Esophagus muscularis mucosa (tissue), 4 donors: ENCODE data around the gene SLCO4A1. TPM values are rescaled to one million over a fixed set of nuclear protein-coding genes. Genes with fewer than 3 reads are reported as not detected.

Experiments used
- DNase-seq: peaks from one replicate; pipeline ENCODE4 v3.0.0-alpha.2; 2017; ENCODE audit errors: extremely low spot score
- H3K27ac ChIP-seq, 4 donors: fragments of 200-600 bp; sonication (generic); replicated peaks in 1 of 4; 1 replicate in 3 of 4; 2 replicates in 1 of 4; pipeline ENCODE4 v1.5.1; 2016 to 2019; ENCODE audit warnings: mild to moderate bottlenecking in 1 of 4
- H3K27me3 ChIP-seq, 4 donors: fragments of 200-600 bp; sonication (generic); one replicate each; pipeline versions ENCODE4 v1.5.1 to v1.6.0; 2016 to 2019
- H3K36me3 ChIP-seq, 4 donors: fragments of 200-600 bp; sonication (generic); one replicate each; pipeline ENCODE4 v1.5.1; 2016 to 2019
- H3K4me1 ChIP-seq, 4 donors: fragments of 200-600 bp; sonication (generic); one replicate each; pipeline ENCODE4 v1.5.1; 2016 to 2019
- H3K4me3 ChIP-seq, 4 donors: fragments of 200-600 bp; sonication (generic); 1 replicate in 2 of 4; 2 replicates in 2 of 4; pipeline ENCODE4 v1.5.1; 2016 to 2019; ENCODE audit warnings: mild to moderate bottlenecking in 4 of 4, moderate library complexity in 1 of 4
- H3K9me3 ChIP-seq, 4 donors: fragments of 200-600 bp; sonication (generic); 1 replicate in 3 of 4; 2 replicates in 1 of 4; pipeline ENCODE4 v1.5.1; 2016 to 2019
- EP300 ChIP-seq: sonication (generic); formaldehyde crosslinking; IDR thresholded peaks from one replicate; pipeline ENCODE4 v1.6.1; 2017; ENCODE audit warnings: antibody characterized with exemption
- POLR2A ChIP-seq: fragments of 450-650 bp; IDR thresholded peaks from one replicate; pipeline ENCODE4 v1.6.1; 2017; ENCODE audit warnings: antibody characterized with exemption, moderate library complexity, mild to moderate bottlenecking, low read depth
- POLR2AphosphoS5 ChIP-seq, 2 donors: sonication (generic); formaldehyde crosslinking; IDR thresholded peaks; one replicate each; pipeline ENCODE4 v1.6.1; 2017; ENCODE audit warnings: antibody characterized with exemption in 2 of 2
- WGBS: methylation state at CpG from one replicate; pipeline ENCODE4 v1.1.5; 2018; 5-methylcytosine and 5-hydroxymethylcytosine counted together
- intact Hi-C: fragments of 100-400 bp; cut with DNase I; formaldehyde crosslinking; loops from one replicate; pipeline ENCODE4 v1.15.1; 2023
- total RNA-seq, 4 donors: library from RNA; depleted of rRNA; stranded (reverse); fragments of >200 nt; gene quantifications; one replicate each; pipeline versions ENCODE4 v1.1.0 to v1.2.1, GENCODE V29; 2016
- TF ChIP-seq, protein P1 (sequence below), 3 experiments: fragments of 200-600 bp in 2 of 3; fragments of 450-650 bp in 1 of 3; sonication (generic) in 2 of 3; IDR thresholded peaks; one replicate each; pipeline ENCODE4 v1.5.1; 2017 to 2019; ENCODE audit warnings: antibody characterized with exemption in 3 of 3, mild to moderate bottlenecking in 2 of 3, moderate library complexity in 1 of 3

The SLCO4A1 gene
- total RNA-seq, 4 donors from 2014 or later = 10.0 to 42.4 (median 30.1) TPM

- DNase-seq = no peak
- WGBS = 46% methylated on average over 10 of the region's 26 CpGs
Measured at GRCh38 chr20:62603021-62603906, 39.0 kb upstream of the SLCO4A1 start.

DNA sequence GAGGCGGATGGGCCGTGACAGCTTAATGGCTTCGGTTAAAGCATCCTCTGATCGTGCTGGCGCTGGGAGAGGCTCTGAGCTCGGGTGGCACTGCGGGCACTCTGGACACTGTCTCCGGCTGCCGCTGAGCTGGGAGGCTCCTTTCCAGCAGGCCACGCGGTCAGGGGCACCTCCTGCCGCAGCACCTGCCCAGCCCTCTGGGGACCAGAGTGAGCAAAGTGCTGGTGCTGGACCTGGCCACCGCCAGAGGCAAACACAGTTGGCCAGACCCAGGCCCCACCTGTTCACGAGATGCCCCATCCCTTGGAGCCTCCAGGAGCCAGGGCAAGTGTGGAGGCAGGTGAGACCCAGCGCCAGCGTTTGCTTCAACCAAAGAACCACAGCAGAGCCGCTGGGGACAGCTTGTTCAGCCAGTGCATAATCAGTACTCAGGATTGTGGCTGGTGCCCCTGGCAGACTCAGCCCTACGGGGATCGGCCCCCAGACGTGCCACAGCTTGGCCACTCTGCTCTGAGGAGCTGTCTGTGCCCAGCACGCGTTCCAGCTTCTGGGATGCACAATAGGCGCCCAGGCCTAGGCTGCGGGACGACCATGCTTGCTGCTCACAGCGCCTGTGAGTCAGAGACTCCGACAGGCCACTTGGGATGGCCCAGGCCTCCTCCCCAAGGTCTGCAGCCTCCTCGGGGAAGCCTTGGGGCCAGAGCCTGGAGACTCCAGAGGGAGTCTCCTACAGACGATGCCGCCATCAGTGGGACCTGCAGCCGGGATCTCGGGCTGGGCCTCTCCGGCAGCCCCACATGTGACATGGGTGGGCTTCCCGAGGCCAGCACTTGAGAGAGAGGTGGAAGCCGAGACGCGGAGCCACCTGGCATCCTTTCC, 38.2 kb upstream of the SLCO4A1 start:
- 74% methylated on average over 22 of the region's 37 CpGs for WGBS
- H3K27me3 ChIP-seq = peaks cover 0 to 79% (median 5%) of the 10 kb centered on the region in 4 donors
- H3K9me3 ChIP-seq = no peaks in the 10 kb centered on the region
- H3K4me1 ChIP-seq = peaks cover 30 to 38% (median 33%) of the 10 kb centered on the region in 4 donors
- H3K36me3 ChIP-seq = no peaks in the 10 kb centered on the region
- TF ChIP-seq POLR2AphosphoS5 (IDR thresholded peaks at IDR 0.05) = no peak
- TF ChIP-seq, protein P1, sequence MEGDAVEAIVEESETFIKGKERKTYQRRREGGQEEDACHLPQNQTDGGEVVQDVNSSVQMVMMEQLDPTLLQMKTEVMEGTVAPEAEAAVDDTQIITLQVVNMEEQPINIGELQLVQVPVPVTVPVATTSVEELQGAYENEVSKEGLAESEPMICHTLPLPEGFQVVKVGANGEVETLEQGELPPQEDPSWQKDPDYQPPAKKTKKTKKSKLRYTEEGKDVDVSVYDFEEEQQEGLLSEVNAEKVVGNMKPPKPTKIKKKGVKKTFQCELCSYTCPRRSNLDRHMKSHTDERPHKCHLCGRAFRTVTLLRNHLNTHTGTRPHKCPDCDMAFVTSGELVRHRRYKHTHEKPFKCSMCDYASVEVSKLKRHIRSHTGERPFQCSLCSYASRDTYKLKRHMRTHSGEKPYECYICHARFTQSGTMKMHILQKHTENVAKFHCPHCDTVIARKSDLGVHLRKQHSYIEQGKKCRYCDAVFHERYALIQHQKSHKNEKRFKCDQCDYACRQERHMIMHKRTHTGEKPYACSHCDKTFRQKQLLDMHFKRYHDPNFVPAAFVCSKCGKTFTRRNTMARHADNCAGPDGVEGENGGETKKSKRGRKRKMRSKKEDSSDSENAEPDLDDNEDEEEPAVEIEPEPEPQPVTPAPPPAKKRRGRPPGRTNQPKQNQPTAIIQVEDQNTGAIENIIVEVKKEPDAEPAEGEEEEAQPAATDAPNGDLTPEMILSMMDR (IDR thresholded peaks at IDR 0.05) = no peak
- intact Hi-C loops = no loop called here
- no peak overlapping the region for H3K4me3 ChIP-seq
- peak overlapping the region in 3 of 4 donors; percentile 21 to 57 (median 44) for H3K27ac ChIP-seq
- no peak for DNase-seq

More at GRCh38 chr20:62603021-62603906, 39.0 kb upstream of the SLCO4A1 start:
- H3K27ac ChIP-seq = peak overlapping the region in 3 of 4 donors; percentile 5 to 57 (median 44)
- peaks cover 0 to 86% (median 5%) of the 10 kb centered on the region in 4 donors for H3K27me3 ChIP-seq
- intact Hi-C loops = no loop called here
- TF ChIP-seq, protein P1 (IDR thresholded peaks at IDR 0.05) = no peak
- TF ChIP-seq POLR2AphosphoS5 (IDR thresholded peaks at IDR 0.05) (no peak), POLR2A (no peak), EP300 (no peak)
- peaks cover 30 to 38% (median 33%) of the 10 kb centered on the region in 4 donors for H3K4me1 ChIP-seq
- H3K9me3 ChIP-seq = no peaks in the 10 kb centered on the region
- no peak overlapping the region for H3K4me3 ChIP-seq
- no peaks in the 10 kb centered on the region for H3K36me3 ChIP-seq

DNA sequence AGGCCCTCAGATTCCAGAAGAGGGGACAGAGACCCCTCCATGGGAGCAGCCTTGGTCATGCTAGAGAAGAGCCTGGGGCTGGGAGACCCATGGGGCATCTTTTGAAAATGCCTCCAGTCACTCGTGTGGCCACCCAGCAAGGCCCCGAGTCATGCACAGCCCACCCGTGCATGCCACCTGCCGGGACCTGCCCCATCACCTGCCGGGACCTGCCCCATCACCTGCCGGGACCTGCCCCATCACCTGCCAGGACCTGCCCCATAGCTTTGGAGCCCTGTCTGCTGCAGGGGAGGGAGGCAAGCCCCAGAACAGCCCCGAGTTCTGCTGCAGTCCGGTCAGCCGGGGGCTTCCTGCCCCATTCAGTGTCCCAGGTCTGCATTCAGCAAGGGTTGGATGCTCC, 37.5 kb upstream of the SLCO4A1 start:
- no peak for TF ChIP-seq POLR2AphosphoS5 (IDR thresholded peaks at IDR 0.05)
- TF ChIP-seq EP300 = no peak
- no peak for TF ChIP-seq POLR2A
- TF ChIP-seq, protein P1 (IDR thresholded peaks at IDR 0.05) = no peak

GRCh38 chr20:62605236-62605943, 36.9 kb upstream of the SLCO4A1 start:
- H3K9me3 ChIP-seq = no peaks in the 10 kb centered on the region
- no peak for TF ChIP-seq EP300
- no peak for TF ChIP-seq POLR2AphosphoS5 (IDR thresholded peaks at IDR 0.05)
- TF ChIP-seq, protein P1 (IDR thresholded peaks at IDR 0.05) = no peak
- TF ChIP-seq POLR2A = no peak
- no peak overlapping the region for H3K4me3 ChIP-seq
- H3K36me3 ChIP-seq = no peaks in the 10 kb centered on the region
- intact Hi-C loops = no loop called here
- no peak for DNase-seq
- H3K27me3 ChIP-seq = peaks cover 0 to 79% (median 5%) of the 10 kb centered on the region in 4 donors
- WGBS = 91% methylated on average over 9 of the region's 11 CpGs
- H3K4me1 ChIP-seq = peaks cover 30 to 38% (median 33%) of the 10 kb centered on the region in 4 donors
- H3K27ac ChIP-seq = no peak overlapping the region

More for the DNA sequence above, 37.5 kb upstream of the SLCO4A1 start:
- intact Hi-C loops = no loop called here
- peaks cover 0 to 79% (median 5%) of the 10 kb centered on the region in 4 donors for H3K27me3 ChIP-seq
- no peak overlapping the region for H3K27ac ChIP-seq
- no peak for DNase-seq
- 75% methylated on average over 2 of the region's 9 CpGs for WGBS
- H3K9me3 ChIP-seq = no peaks in the 10 kb centered on the region
- no peaks in the 10 kb centered on the region for H3K36me3 ChIP-seq
- H3K4me3 ChIP-seq = no peak overlapping the region
- peaks cover 30 to 38% (median 33%) of the 10 kb centered on the region in 4 donors for H3K4me1 ChIP-seq
